Skin epidermis (tissue), 12 donors: Measurements from ENCODE around the gene OGFOD2.

Experiments
- H3K27ac ChIP-seq, 21 experiments: fragments of 200-600 bp; sonication (generic) in 11 of 21; one replicate each; pipeline ENCODE4 v1.5.0; 2020; ENCODE audit warnings: mild to moderate bottlenecking in 3 of 21, inconsistent platforms in 2 of 21, moderate library complexity in 2 of 21
- H3K4me3 ChIP-seq, 7 experiments: fragments of 200-600 bp; sonication (generic) in 2 of 7; one replicate each; pipeline ENCODE4 v1.5.0; 2020; ENCODE audit warnings: inconsistent platforms in 2 of 7, mild to moderate bottlenecking in 2 of 7, moderate library complexity in 1 of 7

OGFOD2 gene

DNA sequence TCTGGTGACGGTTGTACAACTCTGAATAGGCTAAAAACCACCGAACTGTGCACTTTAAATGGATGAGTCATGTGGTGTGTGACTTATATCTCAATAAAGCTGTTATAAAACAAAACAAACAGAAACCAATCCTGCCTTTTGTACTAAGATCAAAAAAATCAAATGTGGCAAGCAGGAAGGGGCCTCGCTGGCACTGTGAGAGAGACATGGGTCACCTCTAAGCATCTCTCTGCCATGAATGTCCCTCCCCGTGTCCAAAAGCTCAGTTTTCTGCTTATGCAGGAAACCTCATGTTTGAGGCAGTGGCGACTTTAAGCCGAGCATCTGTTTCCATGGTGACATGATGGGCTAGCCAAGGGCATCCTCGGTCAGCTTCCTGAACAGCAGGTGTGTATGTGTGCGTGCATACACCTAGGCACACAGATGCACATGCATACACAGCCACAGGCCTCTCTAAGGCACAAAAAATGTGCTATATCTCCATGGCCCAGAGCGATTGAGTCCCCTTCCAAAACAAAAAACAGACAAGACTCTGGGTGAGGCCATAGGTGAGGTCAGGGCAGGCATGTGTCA is 49.9 kb downstream of the OGFOD2 start:
- Histone ChIP-seq H3K27ac (no peak overlapping the region), H3K4me3 (no peak overlapping the region)

DNA sequence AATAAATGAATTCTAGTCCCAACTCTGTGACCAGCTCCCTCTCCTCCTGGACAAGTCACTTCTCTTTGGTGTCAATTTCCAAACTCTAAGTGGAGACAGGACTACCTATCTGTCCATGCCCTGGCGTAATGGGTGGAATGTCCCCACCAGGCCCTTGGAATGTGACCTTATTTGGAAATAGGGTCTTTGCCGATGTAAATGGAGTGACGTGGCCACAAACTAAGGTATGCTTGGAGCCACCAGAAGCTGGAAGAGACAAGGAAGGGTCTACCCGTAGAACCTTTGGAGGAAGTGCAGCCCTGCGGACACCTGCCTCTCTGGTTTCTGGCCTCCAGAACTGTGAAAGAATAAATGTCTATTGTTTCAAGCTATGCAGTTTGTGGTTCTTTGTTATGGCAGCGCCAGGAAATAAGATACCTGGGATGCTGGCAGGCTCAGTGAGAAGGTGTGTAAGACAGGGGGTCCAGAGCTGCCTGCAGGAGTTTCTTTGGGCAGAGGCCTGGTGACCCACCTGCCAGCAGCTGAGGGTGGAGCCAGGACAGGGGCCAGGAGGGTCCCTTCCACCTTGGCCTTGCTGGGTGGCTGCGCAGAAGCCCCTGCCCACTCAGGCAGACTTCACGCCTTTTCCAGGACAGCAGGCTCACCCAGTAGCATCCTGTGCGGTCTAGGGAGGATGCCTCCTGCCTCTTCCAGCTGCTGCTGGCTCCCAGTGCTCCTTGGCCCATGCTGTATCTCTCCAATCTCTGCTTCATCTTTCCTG is 51.2 kb downstream of the OGFOD2 start:
- H3K27ac ChIP-seq = no peak overlapping the region
- H3K4me3 ChIP-seq = no peak overlapping the region

DNA sequence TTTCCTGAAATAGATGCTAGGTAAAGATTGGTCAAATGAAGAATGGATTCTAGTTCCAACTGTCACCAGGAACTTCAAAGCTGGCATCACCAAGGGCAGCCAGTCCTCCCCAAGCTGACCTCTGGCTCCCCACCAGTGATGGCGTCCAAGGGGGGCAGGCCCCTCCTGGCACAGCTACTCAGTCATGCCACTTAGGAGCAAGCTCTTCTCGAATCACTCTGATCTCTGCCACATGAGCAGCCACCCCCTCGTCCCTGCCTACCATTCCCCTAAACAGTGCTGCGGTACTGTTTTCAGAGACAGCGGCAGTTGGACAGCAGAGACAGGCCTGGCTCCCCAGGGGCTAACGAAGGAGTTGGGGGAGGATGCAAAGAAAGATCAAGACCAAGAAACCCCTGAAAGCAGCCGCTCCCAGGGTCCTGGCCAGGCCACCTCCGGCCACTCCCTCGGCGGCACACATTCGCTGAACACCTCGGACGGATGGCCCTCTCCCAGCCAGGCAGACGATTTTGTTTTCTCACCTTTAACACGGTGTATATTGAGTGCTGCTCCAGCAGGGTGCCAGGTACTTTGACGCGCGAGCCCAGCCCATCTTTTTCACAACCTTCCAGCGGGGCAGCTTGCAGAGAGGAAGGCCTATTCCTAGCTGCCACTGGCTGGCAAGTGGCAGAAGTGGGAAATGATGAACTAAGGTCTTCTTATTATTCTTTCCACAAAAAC is 52.8 kb downstream of the OGFOD2 start:
- Histone ChIP-seq H3K27ac (no peak overlapping the region), H3K4me3 (no peak overlapping the region)

DNA sequence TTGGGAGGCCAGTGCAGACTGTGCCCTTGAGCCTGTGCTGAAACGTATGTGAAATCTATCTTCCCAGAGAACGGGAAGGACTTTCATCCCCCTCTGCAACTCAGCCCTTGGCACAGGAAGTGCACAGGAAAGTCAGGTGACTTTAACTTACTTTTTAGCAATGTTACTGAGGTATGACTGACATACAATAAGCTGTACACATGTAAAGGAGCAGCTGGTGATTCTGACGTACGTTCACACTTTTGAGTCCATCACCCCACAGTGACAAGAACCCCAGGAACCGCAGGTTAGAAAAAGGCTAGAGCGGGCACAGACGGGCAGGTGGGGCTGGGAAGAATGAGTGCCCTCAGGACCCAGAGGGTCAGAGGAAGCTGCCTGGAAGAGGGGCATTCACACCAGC is 53.4 kb downstream of the OGFOD2 start:
- Histone ChIP-seq H3K4me3 (no peak overlapping the region), H3K27ac (no peak overlapping the region)

DNA sequence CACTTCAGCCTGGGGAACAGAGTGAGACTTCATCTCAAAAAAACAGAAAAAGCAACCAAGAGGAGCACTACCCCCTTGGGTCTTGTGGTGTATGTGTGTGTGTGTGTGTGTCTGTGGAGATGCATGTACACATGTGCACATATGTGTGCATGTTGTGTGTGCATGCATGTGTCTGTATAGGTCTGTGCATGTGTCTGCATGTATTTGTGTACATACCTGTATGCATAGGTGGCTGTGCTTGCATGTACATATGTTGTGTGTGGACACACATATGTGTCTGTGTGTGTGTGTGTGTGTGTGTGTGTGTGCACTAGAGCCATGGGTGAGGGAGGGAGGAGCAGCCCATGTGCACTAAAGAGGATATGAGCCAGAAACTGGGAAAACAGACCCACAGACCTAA is 54.5 kb downstream of the OGFOD2 start:
- no peak overlapping the region for H3K4me3 ChIP-seq
- H3K27ac ChIP-seq = no peak overlapping the region
